Neutrophil (primary cell): ENCODE results near the gene DNAH7.

Experiments used
- H3K27ac ChIP-seq: fragments of 200-600 bp; sonication (generic); 2 replicates; pipeline ENCODE4 v1.5.1; 2016; ENCODE audit warnings: mild to moderate bottlenecking, moderate library complexity
- H3K27me3 ChIP-seq: fragments of 200-600 bp; sonication (generic); 2 replicates; pipeline ENCODE4 v1.6.0; 2016; ENCODE audit warnings: mild to moderate bottlenecking
- H3K36me3 ChIP-seq: fragments of 200-600 bp; sonication (generic); 2 replicates; pipeline ENCODE4 v1.5.1; 2017
- H3K4me1 ChIP-seq, 2 experiments: fragments of 200-600 bp in 1 of 2; sonication (generic) in 1 of 2; 1 replicate in 1 of 2; 2 replicates in 1 of 2; pipeline versions ENCODE4 v1.5.1 to v1.6.1; 2013 to 2016; ENCODE audit warnings: low read depth in 1 of 2, low read length in 1 of 2, mild to moderate bottlenecking in 1 of 2, moderate library complexity in 1 of 2; ENCODE audit not compliant: control insufficient read depth in 1 of 2, insufficient read depth in 1 of 2
- H3K4me3 ChIP-seq, 2 experiments: fragments of 200-600 bp in 1 of 2; sonication (generic) in 1 of 2; 1 replicate in 1 of 2; 2 replicates in 1 of 2; pipeline ENCODE4 v1.5.1; 2013 to 2016; ENCODE audit warnings: low read depth in 1 of 2, low read length in 1 of 2, mild to moderate bottlenecking in 1 of 2, moderate library complexity in 1 of 2
- H3K9me3 ChIP-seq: fragments of 200-600 bp; sonication (generic); 2 replicates; pipeline ENCODE4 v1.5.1; 2016
- CTCF ChIP-seq: fragments of 200-600 bp; sonication (generic); IDR thresholded peaks from 2 replicates; pipeline ENCODE4 v1.5.1; 2016; ENCODE audit warnings: antibody characterized with exemption

Gene DNAH7

DNA sequence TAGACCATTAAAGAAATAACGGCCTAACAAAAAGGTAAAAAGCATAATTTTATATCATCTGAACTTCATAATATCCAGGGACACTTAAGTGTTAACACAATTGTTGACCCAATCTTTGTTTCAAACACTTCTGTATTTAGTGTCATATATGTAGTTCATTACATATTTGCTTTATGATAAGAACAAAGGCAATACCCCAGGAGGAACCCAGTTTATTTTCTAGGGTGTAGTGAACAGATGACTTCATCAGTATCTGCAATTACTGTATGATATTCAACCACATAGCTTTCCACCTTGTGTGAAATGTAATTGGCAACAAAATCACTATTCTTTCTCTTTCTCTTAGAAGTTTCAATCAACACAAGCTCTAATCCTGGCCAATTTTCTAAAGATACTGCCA lies 233.8 kb downstream of the DNAH7 start:
- no peaks in the 10 kb centered on the region for H3K4me1 ChIP-seq
- no peaks in the 10 kb centered on the region for H3K9me3 ChIP-seq
- H3K36me3 ChIP-seq, result no peaks in the 10 kb centered on the region
- TF ChIP-seq CTCF, result no peak
- H3K4me3 ChIP-seq, result no peak overlapping the region
- H3K27me3 ChIP-seq, result no peaks in the 10 kb centered on the region
- no peak overlapping the region for H3K27ac ChIP-seq

DNA sequence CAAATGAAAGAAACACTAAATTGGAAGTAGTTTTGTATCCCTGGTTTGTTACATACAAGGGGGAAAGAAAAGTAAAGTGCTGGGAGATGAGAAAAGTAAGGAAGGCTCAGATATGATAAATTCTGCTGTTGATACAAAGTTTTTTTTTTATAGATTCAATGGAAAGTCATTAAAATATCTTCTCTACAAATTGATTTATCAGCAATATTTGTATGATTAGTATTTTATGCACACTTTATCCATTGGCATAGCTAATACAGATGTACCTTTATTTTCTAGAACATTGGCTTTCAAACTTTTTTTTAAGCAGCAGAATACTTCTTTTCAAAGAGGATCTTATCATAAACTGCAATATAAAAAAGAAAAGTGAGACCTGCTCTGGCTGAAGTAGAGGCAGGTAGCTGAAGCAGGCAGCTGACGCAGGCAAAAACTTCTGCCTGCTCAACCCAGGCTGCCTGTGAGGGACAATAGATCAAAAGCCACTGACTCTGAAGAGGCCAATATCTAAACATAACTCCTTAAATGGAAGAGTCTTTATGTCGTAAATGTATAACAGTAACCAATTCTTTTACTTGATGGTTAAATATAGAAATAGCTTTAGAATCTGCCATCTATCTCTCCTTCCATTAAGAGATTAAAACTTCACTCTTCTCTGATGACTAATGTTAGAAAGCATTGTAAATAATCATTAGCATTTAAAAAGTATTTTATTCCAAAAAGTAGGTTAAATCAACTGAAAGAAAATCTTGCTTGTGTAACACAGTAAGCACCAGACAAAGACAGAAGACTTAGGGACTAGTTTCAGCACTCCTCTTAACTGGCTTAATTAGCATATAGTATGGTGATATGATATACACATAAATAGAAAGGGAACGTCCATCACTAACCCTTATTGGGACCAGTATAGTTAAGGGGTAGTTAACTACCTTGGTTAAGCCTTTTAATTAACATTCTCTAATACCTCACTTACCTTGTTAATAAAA lies 237.4 kb downstream of the DNAH7 start:
- TF ChIP-seq CTCF, result no peak
- no peak overlapping the region for H3K4me3 ChIP-seq
- H3K36me3 ChIP-seq, result no peaks in the 10 kb centered on the region
- no peaks in the 10 kb centered on the region for H3K27me3 ChIP-seq
- H3K4me1 ChIP-seq, result no peaks in the 10 kb centered on the region
- no peak overlapping the region for H3K27ac ChIP-seq
- no peaks in the 10 kb centered on the region for H3K9me3 ChIP-seq

- Histone ChIP-seq H3K9me3 (no peaks in the 10 kb centered on the region), H3K4me1 (no peaks in the 10 kb centered on the region), H3K27ac (no peak overlapping the region), H3K4me3 (no peak overlapping the region), H3K27me3 (no peaks in the 10 kb centered on the region), H3K36me3 (no peaks in the 10 kb centered on the region)
- TF ChIP-seq CTCF, result no peak
Measured at GRCh38 chr2:195824478-195824877, 244.2 kb downstream of the DNAH7 start.

DNA sequence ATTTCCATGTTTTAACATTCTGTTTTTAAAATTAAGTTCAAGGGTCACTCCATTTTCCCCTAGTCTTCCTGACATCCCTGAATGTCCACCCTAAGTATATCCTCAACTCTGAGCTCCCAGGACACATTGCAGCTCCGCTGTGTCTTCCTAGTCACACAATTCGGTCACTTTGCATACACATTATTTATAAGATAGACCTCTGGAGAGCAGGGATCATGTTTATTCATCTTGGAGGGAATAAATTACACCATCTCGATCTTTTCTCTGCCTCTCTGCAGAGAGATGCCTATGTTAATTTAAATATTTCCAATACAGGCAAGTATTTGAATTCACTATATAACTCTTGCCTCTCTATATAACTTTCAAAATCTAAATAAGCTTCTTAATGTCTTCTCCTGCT lies 245.4 kb downstream of the DNAH7 start:
- H3K4me1 ChIP-seq, result no peaks in the 10 kb centered on the region
- H3K9me3 ChIP-seq, result no peaks in the 10 kb centered on the region
- no peak overlapping the region for H3K27ac ChIP-seq
- H3K27me3 ChIP-seq, result no peaks in the 10 kb centered on the region
- no peak for TF ChIP-seq CTCF
- no peaks in the 10 kb centered on the region for H3K36me3 ChIP-seq
- no peak overlapping the region for H3K4me3 ChIP-seq

DNA sequence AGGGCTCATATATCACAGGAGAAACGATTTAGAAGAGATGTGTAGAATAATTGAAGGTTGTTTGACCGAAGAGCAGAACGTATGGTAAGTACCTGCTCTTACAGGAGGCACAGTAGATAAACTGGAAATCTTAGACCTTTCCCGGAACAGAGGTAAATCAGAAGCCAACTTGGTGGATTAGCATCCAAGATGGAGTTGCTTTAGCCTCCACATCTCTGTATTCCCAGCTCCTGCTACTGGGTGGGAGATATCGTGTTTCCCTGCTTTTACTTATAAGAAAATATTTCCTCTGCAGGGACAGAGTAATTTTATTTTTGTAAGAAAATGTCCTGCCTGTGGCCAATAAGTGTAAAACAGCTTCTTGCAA lies 247.1 kb downstream of the DNAH7 start:
- no peaks in the 10 kb centered on the region for H3K36me3 ChIP-seq

More for the DNA sequence above, 247.1 kb downstream of the DNAH7 start:
- H3K27me3 ChIP-seq, result no peaks in the 10 kb centered on the region
- H3K4me1 ChIP-seq, result no peaks in the 10 kb centered on the region
- no peak overlapping the region for H3K27ac ChIP-seq
- TF ChIP-seq CTCF, result no peak
- no peak overlapping the region for H3K4me3 ChIP-seq
- no peaks in the 10 kb centered on the region for H3K9me3 ChIP-seq
